ENCODE data around the gene TCF19. TPM values are rescaled to one million over a fixed set of nuclear protein-coding genes. Genes with fewer than 3 reads are reported as not detected.

TCF19 gene
- total and polyA plus RNA-seq, 2 experiments from 2014 or later: 8.3 to 11.1 TPM

DNA sequence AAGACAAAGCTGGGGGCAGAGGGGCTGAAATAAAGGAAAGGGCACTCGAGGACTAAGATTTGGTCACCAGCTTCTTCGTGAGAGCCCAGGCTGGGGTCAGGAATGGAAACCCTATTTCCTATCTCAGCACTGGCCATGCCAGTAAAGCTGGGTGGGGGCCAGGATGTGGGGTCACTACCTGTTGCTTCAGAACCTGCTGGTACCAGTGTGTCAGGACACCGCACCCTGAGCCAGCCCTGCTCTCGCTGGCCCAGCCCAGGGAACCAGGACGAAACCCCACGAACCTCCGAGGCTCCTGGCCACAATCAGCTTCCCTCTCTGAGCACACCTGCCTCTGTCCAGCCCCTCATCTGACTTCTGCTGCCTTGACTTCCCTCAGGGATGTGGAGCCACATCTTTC is 40.2 kb upstream of the TCF19 start (continued):
- TF ChIP-seq, protein P1, sequence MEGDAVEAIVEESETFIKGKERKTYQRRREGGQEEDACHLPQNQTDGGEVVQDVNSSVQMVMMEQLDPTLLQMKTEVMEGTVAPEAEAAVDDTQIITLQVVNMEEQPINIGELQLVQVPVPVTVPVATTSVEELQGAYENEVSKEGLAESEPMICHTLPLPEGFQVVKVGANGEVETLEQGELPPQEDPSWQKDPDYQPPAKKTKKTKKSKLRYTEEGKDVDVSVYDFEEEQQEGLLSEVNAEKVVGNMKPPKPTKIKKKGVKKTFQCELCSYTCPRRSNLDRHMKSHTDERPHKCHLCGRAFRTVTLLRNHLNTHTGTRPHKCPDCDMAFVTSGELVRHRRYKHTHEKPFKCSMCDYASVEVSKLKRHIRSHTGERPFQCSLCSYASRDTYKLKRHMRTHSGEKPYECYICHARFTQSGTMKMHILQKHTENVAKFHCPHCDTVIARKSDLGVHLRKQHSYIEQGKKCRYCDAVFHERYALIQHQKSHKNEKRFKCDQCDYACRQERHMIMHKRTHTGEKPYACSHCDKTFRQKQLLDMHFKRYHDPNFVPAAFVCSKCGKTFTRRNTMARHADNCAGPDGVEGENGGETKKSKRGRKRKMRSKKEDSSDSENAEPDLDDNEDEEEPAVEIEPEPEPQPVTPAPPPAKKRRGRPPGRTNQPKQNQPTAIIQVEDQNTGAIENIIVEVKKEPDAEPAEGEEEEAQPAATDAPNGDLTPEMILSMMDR (conservative IDR thresholded peaks at IDR 0.05; ENCODE audit: low read depth in 2 of 2): no peak
- no peak for TF ChIP-seq JUNB (IDR thresholded peaks at IDR 0.05; ENCODE audit: unreplicated experiment)

DNA sequence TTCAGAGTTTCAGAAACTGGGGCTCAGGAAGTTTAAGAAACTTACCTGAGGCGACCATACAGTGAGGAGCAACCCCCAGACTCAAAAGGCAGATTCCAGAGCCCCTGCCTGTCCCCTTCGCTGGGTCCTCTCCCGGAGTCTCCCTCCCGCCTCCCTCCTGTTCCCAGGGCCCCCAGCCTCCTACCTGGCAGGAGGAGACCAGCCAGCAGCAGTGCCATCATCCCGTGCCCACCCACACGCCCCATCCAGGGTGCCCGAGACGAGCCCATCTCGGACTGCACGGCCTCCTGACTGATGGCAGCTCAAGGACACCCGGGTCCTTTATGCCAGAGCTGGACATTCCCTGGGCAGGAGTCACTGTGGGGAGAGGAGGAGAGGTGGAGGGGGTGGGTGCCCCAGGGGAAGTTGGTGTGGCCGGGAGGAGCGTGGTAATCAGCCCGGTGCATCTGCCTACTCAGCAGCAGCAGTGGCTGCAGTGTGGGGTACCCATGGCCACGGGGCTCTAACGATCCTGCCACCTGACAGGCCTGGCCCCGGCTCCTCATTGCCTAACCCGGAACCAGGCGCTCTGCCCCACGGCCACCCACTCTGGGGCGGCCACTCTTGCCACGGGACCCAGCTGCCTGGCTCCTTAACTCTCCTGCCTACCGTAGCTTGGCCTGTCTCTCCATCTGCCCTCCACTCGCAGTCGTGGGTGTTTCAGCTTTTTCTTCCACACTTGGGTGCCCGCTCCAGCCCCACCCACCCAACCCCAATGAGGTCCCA is 38.1 kb upstream of the TCF19 start, which contains the start of gene CDSN:
Gene CDSN, minus strand, starts transcription at position 296 of the 765 bp plus-strand sequence. Its CDS starts 27 bp downstream, at position 269.
- Histone ChIP-seq H3K4me2 (no peak within 1 kb of the TSS), H4K20me1 (replicated peaks; ENCODE audit: insufficient read depth) (no peaks in the 10 kb centered on the region), H3K27ac (ENCODE audit: low read depth) (no peak within 1 kb of the TSS), H3K36me3 (ENCODE audit: insufficient read depth) (no peaks in the 10 kb centered on the region), H3K4me3 (no peak within 1 kb of the TSS), H2AFZ (no peak within 1 kb of the TSS), H3F3A (replicated peaks; ENCODE audit: low read depth) (no peaks in the 10 kb centered on the region), H3K79me2 (replicated peaks; ENCODE audit: insufficient read depth) (no peaks in the 10 kb centered on the region), H3K9me2 (ENCODE audit: insufficient read depth) (no peaks in the 10 kb centered on the region), H3K27me3 (ENCODE audit: insufficient read depth) (no peaks in the 10 kb centered on the region), H3K4me1 (ENCODE audit: insufficient read depth) (no peaks in the 10 kb centered on the region; the same call in 1 of the 2 replicates)
- DNase-seq (ENCODE audit: low spot score) (no peak), ATAC-seq (no peak)
- Mint-ChIP-seq H3K27ac (no peak within 1 kb of the TSS), H3K4me1 (peaks cover 6% of the 10 kb centered on the region), H3K36me3 (ENCODE audit: low read depth) (no peaks in the 10 kb centered on the region), H3K4me3 (no peak within 1 kb of the TSS), H3K27me3 (ENCODE audit: insufficient read depth, low read depth, poor library complexity) (peaks cover 16% of the 10 kb centered on the region), H3K9me3 (no peaks in the 10 kb centered on the region; the same call in 2 of the 3 replicates)
- TF ChIP-seq, protein P2, sequence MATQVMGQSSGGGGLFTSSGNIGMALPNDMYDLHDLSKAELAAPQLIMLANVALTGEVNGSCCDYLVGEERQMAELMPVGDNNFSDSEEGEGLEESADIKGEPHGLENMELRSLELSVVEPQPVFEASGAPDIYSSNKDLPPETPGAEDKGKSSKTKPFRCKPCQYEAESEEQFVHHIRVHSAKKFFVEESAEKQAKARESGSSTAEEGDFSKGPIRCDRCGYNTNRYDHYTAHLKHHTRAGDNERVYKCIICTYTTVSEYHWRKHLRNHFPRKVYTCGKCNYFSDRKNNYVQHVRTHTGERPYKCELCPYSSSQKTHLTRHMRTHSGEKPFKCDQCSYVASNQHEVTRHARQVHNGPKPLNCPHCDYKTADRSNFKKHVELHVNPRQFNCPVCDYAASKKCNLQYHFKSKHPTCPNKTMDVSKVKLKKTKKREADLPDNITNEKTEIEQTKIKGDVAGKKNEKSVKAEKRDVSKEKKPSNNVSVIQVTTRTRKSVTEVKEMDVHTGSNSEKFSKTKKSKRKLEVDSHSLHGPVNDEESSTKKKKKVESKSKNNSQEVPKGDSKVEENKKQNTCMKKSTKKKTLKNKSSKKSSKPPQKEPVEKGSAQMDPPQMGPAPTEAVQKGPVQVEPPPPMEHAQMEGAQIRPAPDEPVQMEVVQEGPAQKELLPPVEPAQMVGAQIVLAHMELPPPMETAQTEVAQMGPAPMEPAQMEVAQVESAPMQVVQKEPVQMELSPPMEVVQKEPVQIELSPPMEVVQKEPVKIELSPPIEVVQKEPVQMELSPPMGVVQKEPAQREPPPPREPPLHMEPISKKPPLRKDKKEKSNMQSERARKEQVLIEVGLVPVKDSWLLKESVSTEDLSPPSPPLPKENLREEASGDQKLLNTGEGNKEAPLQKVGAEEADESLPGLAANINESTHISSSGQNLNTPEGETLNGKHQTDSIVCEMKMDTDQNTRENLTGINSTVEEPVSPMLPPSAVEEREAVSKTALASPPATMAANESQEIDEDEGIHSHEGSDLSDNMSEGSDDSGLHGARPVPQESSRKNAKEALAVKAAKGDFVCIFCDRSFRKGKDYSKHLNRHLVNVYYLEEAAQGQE (IDR thresholded peaks at IDR 0.05; ENCODE audit: unreplicated experiment): no peak
- TF ChIP-seq, protein P1 (conservative IDR thresholded peaks at IDR 0.05; ENCODE audit: low read depth in 2 of 2): no peak
- TF ChIP-seq CREB1 (CRISPR knock-in tag; IDR thresholded peaks at IDR 0.05; ENCODE audit: low read depth) (no peak), NANOG (IDR thresholded peaks at IDR 0.05; ENCODE audit: borderline replicate concordance) (no peak), ZNF114 (CRISPR knock-in tag; IDR thresholded peaks at IDR 0.05) (no peak), POLR2AphosphoS5 (IDR thresholded peaks at IDR 0.05; ENCODE audit: low read depth) (no peak)
- TF ChIP-seq, protein P3, sequence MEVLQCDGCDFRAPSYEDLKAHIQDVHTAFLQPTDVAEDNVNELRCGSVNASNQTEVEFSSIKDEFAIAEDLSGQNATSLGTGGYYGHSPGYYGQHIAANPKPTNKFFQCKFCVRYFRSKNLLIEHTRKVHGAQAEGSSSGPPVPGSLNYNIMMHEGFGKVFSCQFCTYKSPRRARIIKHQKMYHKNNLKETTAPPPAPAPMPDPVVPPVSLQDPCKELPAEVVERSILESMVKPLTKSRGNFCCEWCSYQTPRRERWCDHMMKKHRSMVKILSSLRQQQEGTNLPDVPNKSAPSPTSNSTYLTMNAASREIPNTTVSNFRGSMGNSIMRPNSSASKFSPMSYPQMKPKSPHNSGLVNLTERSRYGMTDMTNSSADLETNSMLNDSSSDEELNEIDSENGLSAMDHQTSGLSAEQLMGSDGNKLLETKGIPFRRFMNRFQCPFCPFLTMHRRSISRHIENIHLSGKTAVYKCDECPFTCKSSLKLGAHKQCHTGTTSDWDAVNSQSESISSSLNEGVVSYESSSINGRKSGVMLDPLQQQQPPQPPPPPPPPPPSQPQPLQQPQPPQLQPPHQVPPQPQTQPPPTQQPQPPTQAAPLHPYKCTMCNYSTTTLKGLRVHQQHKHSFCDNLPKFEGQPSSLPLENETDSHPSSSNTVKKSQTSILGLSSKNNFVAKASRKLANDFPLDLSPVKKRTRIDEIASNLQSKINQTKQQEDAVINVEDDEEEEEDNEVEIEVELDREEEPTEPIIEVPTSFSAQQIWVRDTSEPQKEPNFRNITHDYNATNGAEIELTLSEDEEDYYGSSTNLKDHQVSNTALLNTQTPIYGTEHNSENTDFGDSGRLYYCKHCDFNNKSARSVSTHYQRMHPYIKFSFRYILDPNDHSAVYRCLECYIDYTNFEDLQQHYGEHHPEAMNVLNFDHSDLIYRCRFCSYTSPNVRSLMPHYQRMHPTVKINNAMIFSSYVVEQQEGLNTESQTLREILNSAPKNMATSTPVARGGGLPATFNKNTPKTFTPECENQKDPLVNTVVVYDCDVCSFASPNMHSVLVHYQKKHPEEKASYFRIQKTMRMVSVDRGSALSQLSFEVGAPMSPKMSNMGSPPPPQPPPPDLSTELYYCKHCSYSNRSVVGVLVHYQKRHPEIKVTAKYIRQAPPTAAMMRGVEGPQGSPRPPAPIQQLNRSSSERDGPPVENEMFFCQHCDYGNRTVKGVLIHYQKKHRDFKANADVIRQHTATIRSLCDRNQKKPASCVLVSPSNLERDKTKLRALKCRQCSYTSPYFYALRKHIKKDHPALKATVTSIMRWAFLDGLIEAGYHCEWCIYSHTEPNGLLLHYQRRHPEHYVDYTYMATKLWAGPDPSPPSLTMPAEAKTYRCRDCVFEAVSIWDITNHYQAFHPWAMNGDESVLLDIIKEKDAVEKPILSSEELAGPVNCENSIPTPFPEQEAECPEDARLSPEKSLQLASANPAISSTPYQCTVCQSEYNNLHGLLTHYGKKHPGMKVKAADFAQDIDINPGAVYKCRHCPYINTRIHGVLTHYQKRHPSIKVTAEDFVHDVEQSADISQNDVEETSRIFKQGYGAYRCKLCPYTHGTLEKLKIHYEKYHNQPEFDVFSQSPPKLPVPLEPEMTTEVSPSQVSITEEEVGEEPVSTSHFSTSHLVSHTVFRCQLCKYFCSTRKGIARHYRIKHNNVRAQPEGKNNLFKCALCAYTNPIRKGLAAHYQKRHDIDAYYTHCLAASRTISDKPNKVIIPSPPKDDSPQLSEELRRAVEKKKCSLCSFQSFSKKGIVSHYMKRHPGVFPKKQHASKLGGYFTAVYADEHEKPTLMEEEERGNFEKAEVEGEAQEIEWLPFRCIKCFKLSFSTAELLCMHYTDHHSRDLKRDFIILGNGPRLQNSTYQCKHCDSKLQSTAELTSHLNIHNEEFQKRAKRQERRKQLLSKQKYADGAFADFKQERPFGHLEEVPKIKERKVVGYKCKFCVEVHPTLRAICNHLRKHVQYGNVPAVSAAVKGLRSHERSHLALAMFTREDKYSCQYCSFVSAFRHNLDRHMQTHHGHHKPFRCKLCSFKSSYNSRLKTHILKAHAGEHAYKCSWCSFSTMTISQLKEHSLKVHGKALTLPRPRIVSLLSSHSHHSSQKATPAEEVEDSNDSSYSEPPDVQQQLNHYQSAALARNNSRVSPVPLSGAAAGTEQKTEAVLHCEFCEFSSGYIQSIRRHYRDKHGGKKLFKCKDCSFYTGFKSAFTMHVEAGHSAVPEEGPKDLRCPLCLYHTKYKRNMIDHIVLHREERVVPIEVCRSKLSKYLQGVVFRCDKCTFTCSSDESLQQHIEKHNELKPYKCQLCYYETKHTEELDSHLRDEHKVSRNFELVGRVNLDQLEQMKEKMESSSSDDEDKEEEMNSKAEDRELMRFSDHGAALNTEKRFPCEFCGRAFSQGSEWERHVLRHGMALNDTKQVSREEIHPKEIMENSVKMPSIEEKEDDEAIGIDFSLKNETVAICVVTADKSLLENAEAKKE (CRISPR knock-in tag; IDR thresholded peaks at IDR 0.05): no peak
- TF ChIP-seq, protein P4, sequence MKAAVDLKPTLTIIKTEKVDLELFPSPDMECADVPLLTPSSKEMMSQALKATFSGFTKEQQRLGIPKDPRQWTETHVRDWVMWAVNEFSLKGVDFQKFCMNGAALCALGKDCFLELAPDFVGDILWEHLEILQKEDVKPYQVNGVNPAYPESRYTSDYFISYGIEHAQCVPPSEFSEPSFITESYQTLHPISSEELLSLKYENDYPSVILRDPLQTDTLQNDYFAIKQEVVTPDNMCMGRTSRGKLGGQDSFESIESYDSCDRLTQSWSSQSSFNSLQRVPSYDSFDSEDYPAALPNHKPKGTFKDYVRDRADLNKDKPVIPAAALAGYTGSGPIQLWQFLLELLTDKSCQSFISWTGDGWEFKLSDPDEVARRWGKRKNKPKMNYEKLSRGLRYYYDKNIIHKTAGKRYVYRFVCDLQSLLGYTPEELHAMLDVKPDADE (IDR thresholded peaks at IDR 0.05): no peak

Data from GM23338 (cell line).